ENCODE results near the gene CD44.
A peak's percentile ranks its signal among the peaks of the same experiment; 100 is the strongest.

The CD44 gene

DNA sequence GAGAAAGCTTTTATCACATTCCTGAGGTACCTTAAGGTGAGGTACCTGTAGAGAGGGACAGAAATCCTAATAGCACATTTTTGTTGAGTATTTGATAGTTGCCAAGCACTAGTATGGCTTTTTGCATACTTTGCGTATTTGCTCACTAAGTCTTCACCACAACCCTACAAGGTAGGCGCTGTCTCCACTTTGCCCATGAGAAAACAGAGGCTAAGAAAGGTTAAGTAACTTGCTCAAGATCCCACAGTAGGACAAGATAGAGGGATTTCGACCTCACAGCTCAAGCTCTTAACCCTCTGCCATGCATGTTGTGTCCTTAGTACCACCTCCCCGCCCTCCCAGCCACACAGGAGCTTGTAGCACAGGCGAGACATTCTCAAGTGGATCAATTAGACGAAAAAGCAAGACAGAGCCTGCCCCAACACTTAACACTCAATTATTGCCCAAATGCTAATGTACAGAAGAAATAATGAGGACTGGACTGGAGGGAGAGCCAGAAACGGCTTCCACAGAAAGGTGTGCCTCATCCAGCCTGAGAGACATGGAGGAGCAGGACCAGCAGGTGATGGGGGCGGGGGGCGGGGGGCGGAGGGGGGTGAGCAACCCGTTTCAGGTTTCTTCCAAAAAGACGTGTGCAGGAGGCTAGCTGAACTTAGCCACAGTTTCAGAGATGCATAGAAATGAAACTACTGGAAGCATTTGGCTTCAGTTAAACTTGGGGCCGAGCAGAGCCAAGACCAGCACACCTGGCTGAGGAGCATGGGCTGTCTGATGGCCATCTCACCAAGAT, 26.7 kb upstream of the CD44 start:
- TF ChIP-seq, protein P1, sequence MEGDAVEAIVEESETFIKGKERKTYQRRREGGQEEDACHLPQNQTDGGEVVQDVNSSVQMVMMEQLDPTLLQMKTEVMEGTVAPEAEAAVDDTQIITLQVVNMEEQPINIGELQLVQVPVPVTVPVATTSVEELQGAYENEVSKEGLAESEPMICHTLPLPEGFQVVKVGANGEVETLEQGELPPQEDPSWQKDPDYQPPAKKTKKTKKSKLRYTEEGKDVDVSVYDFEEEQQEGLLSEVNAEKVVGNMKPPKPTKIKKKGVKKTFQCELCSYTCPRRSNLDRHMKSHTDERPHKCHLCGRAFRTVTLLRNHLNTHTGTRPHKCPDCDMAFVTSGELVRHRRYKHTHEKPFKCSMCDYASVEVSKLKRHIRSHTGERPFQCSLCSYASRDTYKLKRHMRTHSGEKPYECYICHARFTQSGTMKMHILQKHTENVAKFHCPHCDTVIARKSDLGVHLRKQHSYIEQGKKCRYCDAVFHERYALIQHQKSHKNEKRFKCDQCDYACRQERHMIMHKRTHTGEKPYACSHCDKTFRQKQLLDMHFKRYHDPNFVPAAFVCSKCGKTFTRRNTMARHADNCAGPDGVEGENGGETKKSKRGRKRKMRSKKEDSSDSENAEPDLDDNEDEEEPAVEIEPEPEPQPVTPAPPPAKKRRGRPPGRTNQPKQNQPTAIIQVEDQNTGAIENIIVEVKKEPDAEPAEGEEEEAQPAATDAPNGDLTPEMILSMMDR (conservative IDR thresholded peaks at IDR 0.05; ENCODE audit: low read depth, low read length) = no peak
- DNase-seq (ENCODE audit: low read depth) = peak; percentile 20
- H3K4me3 ChIP-seq (ENCODE audit: low read depth, low read length) = no peak overlapping the region

DNA sequence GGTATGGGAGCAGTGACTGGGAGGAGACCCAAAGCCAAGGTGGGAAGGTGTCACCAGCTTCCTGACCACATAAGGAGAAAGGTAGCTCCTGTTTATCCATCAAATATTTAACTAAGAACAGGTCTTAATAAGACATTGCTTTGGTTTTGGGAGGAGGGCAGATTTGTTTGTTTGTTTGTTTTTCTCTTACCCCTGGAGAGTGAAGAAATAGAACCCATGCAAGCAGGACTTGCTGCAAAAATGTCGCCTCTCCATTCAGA, 26.2 kb upstream of the CD44 start:
- TF ChIP-seq, protein P1 (conservative IDR thresholded peaks at IDR 0.05; ENCODE audit: low read depth, low read length) = no peak
- no peak overlapping the region for H3K4me3 ChIP-seq (ENCODE audit: low read depth, low read length)
- DNase-seq (ENCODE audit: low read depth) = no peak

DNA sequence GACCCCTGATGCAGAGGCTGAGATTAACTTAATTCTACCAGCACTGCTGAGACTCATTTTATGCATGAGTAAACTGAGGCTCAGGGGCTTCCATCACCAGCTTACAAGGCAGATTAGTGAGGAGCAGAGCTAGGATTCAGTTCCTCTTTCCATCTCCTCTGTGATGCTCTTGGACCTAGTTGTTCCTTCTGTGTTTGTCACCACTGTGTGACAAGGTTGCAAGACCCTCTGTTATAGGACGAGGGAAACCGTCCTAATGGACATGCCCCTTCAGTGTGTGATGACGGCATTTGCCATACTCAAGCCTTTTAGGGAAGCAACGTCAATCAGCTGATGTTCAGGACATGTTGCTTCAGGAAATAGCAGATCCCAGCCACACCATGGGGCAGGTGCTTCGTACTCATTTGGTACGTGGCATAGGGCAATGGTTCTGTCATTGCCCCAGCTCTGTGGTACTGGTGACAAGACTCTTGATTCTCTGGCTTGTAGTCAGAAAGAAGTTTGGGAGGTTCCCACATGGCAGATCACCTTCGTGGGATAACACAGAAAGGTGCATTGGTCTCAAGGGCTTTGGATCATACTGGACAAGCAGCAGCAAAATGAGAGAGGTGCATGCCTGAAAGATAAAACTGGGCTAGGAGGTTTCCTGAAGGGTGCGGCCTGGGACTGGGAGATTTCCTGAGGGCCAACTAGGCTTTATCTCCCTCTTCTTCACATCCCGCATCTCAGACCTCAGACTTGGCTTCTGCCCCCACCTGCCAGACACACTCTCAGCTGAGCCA, 23.9 kb upstream of the CD44 start:
- TF ChIP-seq, protein P1 (conservative IDR thresholded peaks at IDR 0.05; ENCODE audit: low read depth, low read length) = no peak
- no peak overlapping the region for H3K4me3 ChIP-seq (ENCODE audit: low read depth, low read length)
- no peak for DNase-seq (ENCODE audit: low read depth)

DNA sequence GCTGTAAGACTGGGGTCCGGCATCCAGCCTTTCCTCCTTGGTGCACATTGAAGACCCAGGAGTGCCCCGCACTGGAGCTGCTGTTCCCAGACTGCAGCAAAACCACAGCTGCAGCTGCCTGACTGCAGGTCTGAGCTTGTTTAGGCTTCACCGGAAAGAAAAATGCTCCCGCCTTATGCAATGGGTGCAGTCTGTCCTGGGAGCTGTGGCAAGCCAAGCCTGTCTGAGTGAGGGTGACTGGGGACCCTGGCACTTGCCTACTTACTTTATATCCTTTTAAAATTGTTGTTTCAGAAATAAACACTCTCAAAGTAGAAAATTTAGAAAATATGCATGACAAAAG, 23.3 kb upstream of the CD44 start:
- H3K4me3 ChIP-seq (ENCODE audit: low read depth, low read length) = no peak overlapping the region
- no peak for DNase-seq (ENCODE audit: low read depth)
- TF ChIP-seq, protein P1 (conservative IDR thresholded peaks at IDR 0.05; ENCODE audit: low read depth, low read length) = no peak

DNA sequence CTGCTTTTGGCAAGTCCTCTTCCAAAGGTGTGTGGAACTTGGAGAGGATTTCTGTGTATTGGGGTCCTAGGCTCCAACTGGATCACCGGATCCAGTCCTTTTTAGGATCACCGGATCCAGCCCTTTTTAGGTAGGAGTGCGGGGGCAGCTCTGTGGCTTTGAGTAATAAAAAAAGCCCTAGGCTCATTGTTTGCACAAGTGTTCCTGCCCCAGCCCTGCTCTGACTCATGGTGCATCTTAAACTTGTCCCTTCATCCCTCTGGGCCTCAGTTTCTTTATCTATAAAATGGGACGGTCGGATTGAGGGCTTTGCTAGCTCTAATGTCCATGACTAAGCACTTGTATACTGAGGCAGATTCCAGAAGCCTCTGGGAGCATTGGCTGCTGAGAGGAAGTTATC, 22.7 kb upstream of the CD44 start:
- DNase-seq (ENCODE audit: low read depth) = no peak
- TF ChIP-seq, protein P1 (conservative IDR thresholded peaks at IDR 0.05; ENCODE audit: low read depth, low read length) = no peak
- no peak overlapping the region for H3K4me3 ChIP-seq (ENCODE audit: low read depth, low read length)

DNA sequence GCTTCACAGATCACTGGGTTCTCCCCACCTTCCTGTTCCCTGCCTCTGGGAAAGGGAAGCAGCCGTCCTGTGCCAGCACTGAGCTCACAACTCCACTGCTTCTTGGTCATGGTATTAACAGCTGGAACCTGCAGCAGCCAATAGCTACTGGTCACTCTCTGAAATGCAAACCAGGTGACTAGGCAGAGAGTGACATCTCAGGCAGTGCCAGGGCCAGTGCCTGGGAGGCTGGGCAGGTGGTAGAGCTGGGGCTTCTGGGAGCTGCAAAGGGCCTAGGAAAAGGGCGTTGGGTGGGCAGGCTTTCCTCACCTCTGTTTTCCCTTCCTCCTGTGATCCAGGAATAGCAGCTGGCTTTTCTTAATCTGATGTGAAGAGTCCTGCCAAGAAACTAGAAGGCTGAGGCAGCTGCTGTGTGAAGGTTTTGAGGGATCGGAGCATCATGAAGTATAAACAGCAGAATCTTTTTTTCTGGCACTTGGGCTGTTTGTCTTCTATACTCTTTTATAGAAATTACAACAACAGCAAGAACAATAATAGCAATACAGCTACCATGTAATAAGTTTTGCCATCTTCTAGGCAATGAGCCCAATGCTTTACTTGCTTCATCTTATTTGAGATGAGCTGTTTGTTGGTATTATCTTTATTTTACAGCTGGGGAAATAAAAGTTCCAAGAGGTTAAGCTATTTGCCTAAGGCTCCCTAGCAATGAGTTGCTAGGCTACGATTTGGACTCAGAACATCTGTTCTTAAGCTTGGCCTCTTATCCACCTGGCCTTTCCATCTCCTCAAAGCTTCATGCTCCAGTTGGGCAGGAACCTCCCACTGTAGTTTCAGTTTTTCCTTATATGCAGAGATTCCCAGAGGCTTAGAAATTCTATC, 22.0 kb upstream of the CD44 start:
- TF ChIP-seq, protein P1 (conservative IDR thresholded peaks at IDR 0.05; ENCODE audit: low read depth, low read length) = no peak
- peak; percentile 45 for DNase-seq (ENCODE audit: low read depth)
- H3K4me3 ChIP-seq (ENCODE audit: low read depth, low read length) = no peak overlapping the region
